CD14-positive monocyte (primary cell): ENCODE data around the gene ENTREP3. TPM values are rescaled to one million over a fixed set of nuclear protein-coding genes. Genes with fewer than 3 reads are reported as not detected.
"Not testable (repeated sequence)": the region's sequence is repeated elsewhere in the genome, so short reads cannot be mapped to it uniquely, and the experiment has no call there.

Experiments used
- DNase-seq, 3 donors: peaks; one replicate each; pipeline ENCODE4 v3.0.0-alpha.2; 2011 to 2022
- H2AFZ ChIP-seq: 2 replicates; pipeline ENCODE4 v1.6.0; 2012; ENCODE audit warnings: mild to moderate bottlenecking, low read depth, low read length, inconsistent platforms; ENCODE audit not compliant: insufficient read depth, poor library complexity, severe bottlenecking
- H3K27ac ChIP-seq, 2 donors: 1 replicate in 1 of 2; 2 replicates in 1 of 2; pipeline ENCODE4 v1.5.1; 2012 to 2013; ENCODE audit warnings: low read length in 2 of 2, control low read depth in 1 of 2, inconsistent platforms in 1 of 2, low read depth in 1 of 2, mild to moderate bottlenecking in 1 of 2
- H3K27me3 ChIP-seq, 2 donors: one replicate each; pipeline versions ENCODE4 v1.6.0 to v1.6.1; 2011 to 2013; ENCODE audit warnings: low read length in 2 of 2; ENCODE audit not compliant: control insufficient read depth in 2 of 2, insufficient read depth in 2 of 2
- H3K36me3 ChIP-seq, 2 donors: replicated peaks in 1 of 2; 1 replicate in 1 of 2; 2 replicates in 1 of 2; pipeline versions ENCODE4 v1.5.1 to v1.6.1; 2012 to 2013; ENCODE audit warnings: low read length in 2 of 2, control low read depth in 1 of 2, inconsistent platforms in 1 of 2, mild to moderate bottlenecking in 1 of 2; ENCODE audit not compliant: insufficient read depth in 2 of 2, control insufficient read depth in 1 of 2
- H3K4me1 ChIP-seq, 2 donors: 1 replicate in 1 of 2; 2 replicates in 1 of 2; pipeline versions ENCODE4 v1.5.1 to v1.6.1; 2012 to 2013; ENCODE audit warnings: low read length in 2 of 2, control low read depth in 1 of 2, inconsistent platforms in 1 of 2, mild to moderate bottlenecking in 1 of 2, moderate library complexity in 1 of 2; ENCODE audit not compliant: insufficient read depth in 2 of 2, control insufficient read depth in 1 of 2
- H3K4me2 ChIP-seq: replicated peaks from 2 replicates; pipeline ENCODE3; 2012; ENCODE audit warnings: low read length, moderate library complexity, mild to moderate bottlenecking; ENCODE audit not compliant: poor library complexity, severe bottlenecking; ENCODE audit errors: extremely low read depth
- H3K4me3 ChIP-seq, 3 experiments: fragments of 200-600 bp in 1 of 3; sonication (generic) in 1 of 3; replicated peaks in 1 of 3; 1 replicate in 2 of 3; 2 replicates in 1 of 3; pipeline ENCODE4 v1.5.1; 2011 to 2013; ENCODE audit warnings: low read length in 3 of 3, mild to moderate bottlenecking in 3 of 3, control low read depth in 2 of 3, low read depth in 2 of 3, inconsistent platforms in 1 of 3, moderate library complexity in 1 of 3
- H3K79me2 ChIP-seq: 2 replicates; pipeline ENCODE4 v1.6.0; 2012; ENCODE audit warnings: mild to moderate bottlenecking, control low read depth, inconsistent platforms, low read length, moderate library complexity; ENCODE audit not compliant: insufficient read depth
- H3K9ac ChIP-seq: 2 replicates; pipeline ENCODE4 v1.6.0; 2017; ENCODE audit warnings: low read length, mild to moderate bottlenecking; ENCODE audit not compliant: insufficient read depth, poor library complexity, severe bottlenecking
- H3K9me3 ChIP-seq, 2 donors: replicated peaks in 1 of 2; 1 replicate in 1 of 2; 2 replicates in 1 of 2; pipeline versions ENCODE4 v1.5.1 to v1.6.1; 2012 to 2013; ENCODE audit warnings: low read length in 2 of 2, control low read depth in 1 of 2; ENCODE audit not compliant: control insufficient read depth in 1 of 2, insufficient read depth in 1 of 2
- H4K20me1 ChIP-seq: 2 replicates; pipeline ENCODE4 v1.6.0; 2012; ENCODE audit warnings: mild to moderate bottlenecking, low read length, control low read depth, moderate library complexity; ENCODE audit not compliant: insufficient read depth
- H3K27ac Mint-ChIP-seq, 7 donors: one replicate each; pipeline ENCODE4 v1.8.0; 2020; ENCODE audit warnings: mild to moderate bottlenecking in 7 of 7, mixed read lengths in 7 of 7, moderate library complexity in 6 of 7, inconsistent platforms in 2 of 7
- H3K27me3 Mint-ChIP-seq, 3 donors: one replicate each; pipeline ENCODE4 v1.8.0; 2021 to 2022; ENCODE audit warnings: low read depth in 3 of 3, mild to moderate bottlenecking in 3 of 3, mixed read lengths in 3 of 3, moderate library complexity in 3 of 3, inconsistent platforms in 1 of 3
- H3K36me3 Mint-ChIP-seq, 2 donors: one replicate each; pipeline ENCODE4 v1.8.0; 2020; ENCODE audit warnings: mixed read lengths in 2 of 2, inconsistent platforms in 1 of 2, mild to moderate bottlenecking in 1 of 2
- H3K4me1 Mint-ChIP-seq: one replicate; pipeline ENCODE4 v1.8.0; 2020; ENCODE audit warnings: mild to moderate bottlenecking, mixed read lengths
- H3K4me3 Mint-ChIP-seq, 2 donors: one replicate each; pipeline ENCODE4 v1.8.0; 2020; ENCODE audit warnings: mild to moderate bottlenecking in 2 of 2, mixed read lengths in 2 of 2, moderate library complexity in 1 of 2
- H3K9me3 Mint-ChIP-seq, 7 donors: one replicate each; pipeline ENCODE4 v1.8.0; 2020 to 2022; ENCODE audit warnings: mixed read lengths in 7 of 7, mild to moderate bottlenecking in 6 of 7, moderate library complexity in 6 of 7, inconsistent platforms in 2 of 7
- CTCF ChIP-seq: fragments of 200-600 bp; IDR thresholded peaks from one replicate; pipeline ENCODE4 v1.8.0; 2022; ENCODE audit warnings: antibody characterized with exemption, mild to moderate bottlenecking
- WGBS: methylation state at CpG from one replicate; pipeline ENCODE4 v1.1.5; 2013; ENCODE audit warnings: missing lambda C conversion rate; ENCODE audit not compliant: insufficient coverage; 5-methylcytosine and 5-hydroxymethylcytosine counted together
- intact Hi-C, 2 donors: fragments of 100-400 bp; cut with micrococcal nuclease; formaldehyde crosslinking; loops; one replicate each; pipeline versions ENCODE4 v1.15.0 to v1.15.1; 2023
- polyA plus RNA-seq, 3 donors: library from polyadenylated mRNA; depleted of rRNA in 1 of 3; unstranded in 2 of 3; stranded (reverse) in 1 of 3; fragments of 300-500 nt in 2 of 3; fragments of >200 nt in 1 of 3; fragmentation: Illumina TruSeq in 2 of 3; gene quantifications; 1 replicate in 2 of 3; 2 replicates in 1 of 3; pipeline ENCODE4 v1.2.3, GENCODE V29; 2012 to 2021

Gene ENTREP3
- polyA plus RNA-seq, 3 donors, result 0.87 to 7.5 (median 1.9) TPM

- 92% methylated on average over 17 of the region's 17 CpGs for WGBS
- TF ChIP-seq CTCF, result no peak
- Histone ChIP-seq H3K4me2 (no peak overlapping the region), H3K9me3 (no peaks in the 10 kb centered on the region), H2AFZ (no peak overlapping the region), H3K4me1 (peaks cover 6 to 9% of the 10 kb centered on the region in 2 donors), H4K20me1 (no peaks in the 10 kb centered on the region), H3K27me3 (peaks cover 17 to 44% of the 10 kb centered on the region in 2 donors), H3K27ac (no peak overlapping the region), H3K4me3 (no peak overlapping the region), H3K9ac (no peak overlapping the region), H3K79me2 (no peaks in the 10 kb centered on the region), H3K36me3 (no peaks in the 10 kb centered on the region)
- H3K27ac Mint-ChIP-seq, result no peak overlapping the region
- peaks cover 0 to 5% (median 2%) of the 10 kb centered on the region in 7 donors for H3K9me3 Mint-ChIP-seq
- peaks cover 0 to 5% of the 10 kb centered on the region in 2 donors for H3K36me3 Mint-ChIP-seq
- H3K4me1 Mint-ChIP-seq, result peaks cover 10% of the 10 kb centered on the region
- H3K4me3 Mint-ChIP-seq, result peak overlapping the region in 1 of 2 donors; percentile 36
- H3K27me3 Mint-ChIP-seq, result peaks cover 46 to 66% (median 57%) of the 10 kb centered on the region in 3 donors
- DNase-seq, result no peak
- intact Hi-C loops, result no loop called here
Observed at GRCh38 chr1:155293086-155293749, 37.9 kb upstream of the ENTREP3 start.

DNA sequence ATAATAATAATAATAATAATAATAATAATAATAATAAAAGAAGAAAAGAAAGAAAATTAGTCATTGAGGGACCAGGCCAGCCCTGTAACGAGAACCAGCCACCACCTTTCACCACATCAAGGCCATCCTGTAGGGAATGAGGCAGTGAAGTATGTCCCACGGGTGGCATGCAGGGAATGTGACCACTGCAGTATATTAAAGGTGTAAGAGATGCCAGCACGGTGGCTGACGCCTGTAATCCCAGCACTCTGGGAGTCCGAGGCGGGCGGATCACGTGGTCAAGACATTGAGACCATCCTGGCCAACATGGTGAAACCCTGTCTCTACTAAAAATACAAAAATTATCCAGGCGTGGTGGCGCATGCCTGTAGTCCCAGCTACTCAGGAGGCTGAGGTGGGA lies 35.7 kb upstream of the ENTREP3 start:
- DNase-seq, H3K36me3 Mint-ChIP-seq, H3K36me3 ChIP-seq, intact Hi-C loops, H3K9ac ChIP-seq, H3K27ac ChIP-seq, H3K9me3 Mint-ChIP-seq, H3K4me2 ChIP-seq, H2AFZ ChIP-seq, H3K79me2 ChIP-seq, H4K20me1 ChIP-seq, H3K4me1 ChIP-seq, H3K4me3 ChIP-seq, H3K9me3 ChIP-seq, H3K27ac Mint-ChIP-seq: not testable (repeated sequence)
- peaks cover 13 to 35% of the 10 kb centered on the region in 2 donors for H3K27me3 ChIP-seq
- Mint-ChIP-seq H3K4me1 (peaks cover 10% of the 10 kb centered on the region), H3K27me3 (peaks cover 33 to 47% (median 42%) of the 10 kb centered on the region in 3 donors), H3K4me3 (peak overlapping the region in 1 of 2 donors; percentile 51)
- WGBS, result 85% methylated on average over 2 of the region's 10 CpGs
